HG03571 (cell line): ENCODE measurements around the gene LRP2.
"Not testable (repeated sequence)": the region's sequence is repeated elsewhere in the genome, so short reads cannot be mapped to it uniquely, and the experiment has no call there.

ENCODE experiments used
- ATAC-seq: cut with Tn5 transposase; IDR thresholded peaks from one replicate; pipeline ENCODE4 v1.9.1; 2021; ENCODE audit not compliant: unreplicated experiment

The LRP2 gene

DNA sequence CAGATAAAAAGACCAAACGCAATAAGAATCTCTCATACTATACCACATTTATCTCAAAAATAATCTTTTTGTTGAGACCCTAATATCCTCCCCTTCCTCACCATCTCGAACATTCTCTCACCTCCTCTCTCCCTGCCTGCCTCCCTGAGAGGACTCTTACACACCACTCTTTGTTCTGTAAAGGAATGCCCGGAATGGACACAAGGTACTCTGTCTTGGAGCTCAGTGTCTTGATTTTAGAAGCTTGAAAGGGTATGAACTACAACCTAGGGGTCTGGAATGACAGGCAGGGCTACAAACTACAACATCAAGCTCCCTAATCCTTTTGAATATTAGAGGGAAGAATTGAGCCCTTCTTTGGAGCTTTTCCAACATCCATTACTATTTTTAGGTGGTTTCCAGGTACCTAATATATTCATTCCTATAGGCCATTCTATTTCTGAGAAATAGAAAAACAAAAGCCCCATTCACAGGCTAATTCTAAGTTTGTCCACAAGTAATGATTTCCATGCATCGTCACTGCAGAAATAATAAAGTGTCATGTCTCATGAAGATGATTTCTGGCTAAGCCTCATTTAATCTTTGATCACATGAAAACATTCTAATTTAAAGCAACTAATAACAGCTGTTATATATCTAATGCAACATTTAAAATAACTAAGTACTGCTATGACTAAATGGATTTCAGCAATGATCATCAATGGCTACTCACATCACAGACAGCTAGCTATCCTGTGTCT lies 60.6 kb downstream of the LRP2 start:
- no peak for ATAC-seq

DNA sequence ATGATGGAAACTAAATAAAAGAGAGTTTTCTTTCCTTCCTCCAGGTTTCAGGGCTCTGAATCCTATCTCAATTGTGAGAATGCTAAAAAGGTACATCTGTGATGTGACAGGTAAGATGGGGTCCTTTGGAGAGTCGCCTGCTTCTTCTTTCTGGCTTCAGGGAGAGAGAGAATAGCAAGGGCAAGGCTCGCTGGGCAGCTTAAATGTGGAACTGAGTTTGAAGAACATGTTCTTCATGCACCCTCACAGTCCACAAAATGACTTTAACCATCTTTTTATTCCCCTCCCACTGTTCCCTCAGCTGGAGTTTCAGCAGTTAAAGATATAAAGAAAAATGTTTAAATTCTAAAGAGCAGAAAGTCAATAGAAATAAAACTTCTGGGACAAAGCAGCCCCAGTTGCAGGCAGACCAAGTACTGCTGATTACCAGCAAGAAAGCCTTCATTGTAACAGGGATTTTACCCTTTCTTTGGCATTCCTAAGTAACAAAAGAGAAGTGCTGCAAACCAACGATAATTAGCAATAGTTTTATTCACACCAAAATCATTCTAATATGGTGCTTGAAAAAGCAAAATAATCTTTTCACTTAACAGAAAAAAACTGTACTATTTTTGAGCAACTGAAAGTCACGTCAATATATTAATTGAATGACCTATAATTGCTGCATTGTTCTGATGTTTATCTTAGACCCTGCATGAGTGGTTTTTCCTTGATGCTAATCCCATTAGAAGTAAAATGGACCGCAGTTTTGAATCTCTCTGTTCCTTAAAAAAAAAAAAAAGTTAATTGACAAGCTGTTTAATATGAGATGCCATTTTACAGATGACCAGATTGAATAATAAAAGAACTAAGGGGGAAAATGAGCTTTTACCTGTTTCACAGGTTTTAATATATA lies 61.5 kb downstream of the LRP2 start:
- no peak for ATAC-seq

DNA sequence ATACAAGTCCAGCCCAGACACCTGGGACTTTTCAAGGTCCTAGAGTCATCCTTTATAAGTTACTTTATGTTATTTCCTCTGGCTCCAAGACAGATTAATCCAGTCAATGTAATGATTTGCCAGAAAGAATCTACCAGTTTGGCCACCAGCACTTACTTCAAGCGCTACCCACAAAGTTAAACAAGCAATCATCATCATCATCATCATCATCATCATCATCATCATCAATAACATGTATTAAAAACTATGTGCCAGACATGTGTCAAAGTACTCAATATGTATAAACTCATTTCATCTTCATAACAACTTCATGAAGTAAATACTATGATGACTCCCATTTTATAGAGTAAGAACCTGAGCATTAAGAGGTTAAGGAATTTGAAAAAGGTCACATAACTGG lies 64.3 kb downstream of the LRP2 start:
- ATAC-seq = no peak

DNA sequence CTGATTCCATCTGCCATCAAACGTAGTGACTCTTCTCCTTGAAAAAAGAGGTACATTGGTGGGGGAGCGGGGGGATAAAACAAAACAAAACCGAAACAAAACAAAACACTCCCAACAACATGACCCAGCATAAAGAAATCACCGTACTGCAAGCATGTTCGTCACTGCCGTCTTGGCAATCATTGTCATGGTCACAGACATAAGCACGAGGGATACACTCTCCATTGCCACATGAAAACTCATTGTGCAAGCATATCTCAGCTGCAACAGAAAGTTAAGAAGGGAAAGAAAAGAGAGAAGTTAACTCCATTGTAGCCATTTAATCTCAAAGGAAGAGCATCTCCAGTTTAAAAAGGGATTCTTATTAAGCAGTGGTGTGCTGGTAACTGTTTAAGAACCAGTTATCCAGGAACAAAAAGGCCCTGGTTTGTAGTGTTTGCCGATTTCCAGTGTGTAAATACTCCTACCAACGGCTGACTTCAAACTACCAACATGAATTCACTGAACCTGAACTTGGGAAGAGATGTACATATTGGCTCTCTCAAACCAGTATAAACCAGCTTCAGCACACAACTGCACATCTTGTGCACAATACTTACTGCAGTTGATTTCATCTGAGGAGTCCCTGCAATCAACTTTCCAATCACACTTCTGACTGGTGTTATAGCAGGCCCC lies 68.2 kb downstream of the LRP2 start:
- ATAC-seq = no peak

DNA sequence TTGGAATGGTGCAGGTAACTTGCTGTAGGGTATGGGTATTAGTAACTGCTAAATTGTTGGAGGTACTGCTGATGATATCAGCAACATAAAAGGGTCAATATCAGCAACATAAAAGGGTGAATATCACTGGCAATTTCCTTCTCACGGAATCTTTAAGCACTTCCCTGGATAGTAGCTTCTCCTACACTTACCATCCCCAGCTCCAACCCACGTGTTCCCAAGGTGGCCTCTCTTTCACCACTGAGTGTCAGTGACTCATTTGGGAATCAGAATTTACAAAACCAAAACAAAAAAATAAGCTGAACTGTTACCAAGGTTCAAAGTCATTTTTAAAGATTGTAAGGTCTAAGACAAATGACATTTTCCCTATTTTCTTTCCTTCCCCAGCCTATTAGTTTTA lies 70.8 kb downstream of the LRP2 start:
- no peak for ATAC-seq

DNA sequence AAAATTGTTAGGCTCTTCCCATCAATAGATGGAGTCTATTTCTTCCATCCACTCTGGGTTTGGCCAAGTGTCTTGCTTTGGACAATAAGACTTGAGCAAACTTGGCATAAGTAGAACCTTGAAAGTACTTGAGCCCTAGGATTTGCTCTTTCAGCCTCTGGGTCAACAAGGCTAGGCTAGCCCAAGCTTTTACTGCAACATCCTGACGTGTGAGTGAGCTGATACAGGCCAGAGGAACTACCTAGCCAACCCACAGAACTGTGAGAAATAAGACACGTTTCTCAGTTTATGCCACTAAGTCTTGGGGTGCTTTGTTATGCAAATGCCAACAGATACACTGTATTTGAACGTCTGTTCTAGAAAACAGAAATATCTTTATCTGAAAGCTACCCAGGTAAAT lies 71.9 kb downstream of the LRP2 start:
- no peak for ATAC-seq

DNA sequence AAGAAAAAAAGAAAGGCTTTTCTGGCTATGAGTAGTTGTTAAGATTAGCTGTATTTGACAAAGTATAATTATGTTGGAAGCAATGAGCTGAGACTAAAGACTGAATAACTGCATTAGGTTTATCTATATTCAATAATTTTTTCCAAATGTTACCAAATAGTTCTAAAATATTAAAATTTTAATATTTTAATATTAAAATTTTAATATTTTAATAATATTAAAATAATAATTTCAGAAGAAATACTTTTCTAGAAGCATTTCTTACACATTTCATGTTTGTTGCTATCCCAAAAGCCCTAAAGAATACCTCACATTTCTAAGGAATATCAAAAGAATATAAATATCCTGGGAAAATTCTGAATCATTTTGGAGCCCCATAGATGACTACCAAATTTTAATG lies 74.7 kb downstream of the LRP2 start:
- ATAC-seq = no peak

DNA sequence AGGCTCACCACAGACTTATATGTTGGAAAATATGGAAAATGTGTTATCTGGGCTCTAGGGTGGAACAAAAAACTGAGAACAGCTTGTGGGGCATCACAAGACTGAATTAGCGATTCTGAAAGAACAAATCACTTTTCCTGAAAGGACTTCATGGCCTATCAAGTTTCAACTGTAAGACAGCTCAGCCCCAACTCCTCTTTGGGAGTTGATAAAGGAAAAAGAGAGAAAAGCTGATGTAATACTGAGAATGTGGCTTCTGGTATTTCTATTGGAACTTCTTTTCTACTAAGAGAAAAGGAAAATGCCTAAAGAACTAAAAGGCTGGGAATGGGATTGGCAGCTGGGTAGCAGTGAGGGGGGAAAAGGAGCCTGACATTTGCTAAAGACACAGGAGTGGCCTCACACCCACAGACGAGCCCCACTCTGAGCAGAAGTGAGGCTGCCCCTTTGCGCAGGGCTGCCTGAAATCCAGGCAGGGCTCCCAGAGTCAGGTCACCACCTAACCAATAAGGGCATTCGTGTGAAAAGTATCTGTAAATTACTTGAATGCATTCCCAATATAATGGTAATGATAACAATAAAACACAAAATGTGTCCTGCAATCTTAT lies 75.6 kb downstream of the LRP2 start:
- no peak for ATAC-seq

DNA sequence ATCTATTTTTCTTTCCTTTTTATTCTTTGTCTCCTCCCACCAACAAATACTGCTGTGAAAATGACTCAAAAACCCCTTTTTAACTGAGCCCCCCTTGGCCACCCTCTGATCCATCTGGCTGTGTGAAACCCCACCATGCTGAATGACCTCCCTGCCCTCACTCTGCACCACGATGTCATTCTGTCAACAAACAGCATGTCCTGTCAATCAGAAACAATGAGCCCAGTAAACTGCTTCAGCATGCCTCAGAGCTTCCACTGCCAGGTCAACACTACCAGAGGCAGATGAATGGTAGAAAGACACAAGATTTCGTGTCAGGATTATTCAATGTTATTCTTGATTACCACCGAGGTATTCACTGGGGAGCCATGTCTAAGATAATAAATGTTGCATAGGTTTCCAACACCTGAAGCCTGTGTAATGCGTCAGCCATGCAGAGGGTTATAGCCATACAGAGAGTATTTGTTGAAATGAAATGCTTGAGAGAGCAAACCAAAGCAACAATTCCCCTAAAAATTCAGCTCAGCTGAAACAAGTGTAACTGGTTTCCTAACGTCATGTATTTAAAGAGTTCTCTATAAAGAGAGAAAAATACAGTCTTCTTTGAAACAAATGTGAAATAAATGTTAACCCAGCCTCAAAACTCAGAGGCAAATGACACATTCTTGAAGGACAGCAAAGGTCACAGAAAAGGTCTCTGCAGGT lies 76.7 kb downstream of the LRP2 start:
- no peak for ATAC-seq

DNA sequence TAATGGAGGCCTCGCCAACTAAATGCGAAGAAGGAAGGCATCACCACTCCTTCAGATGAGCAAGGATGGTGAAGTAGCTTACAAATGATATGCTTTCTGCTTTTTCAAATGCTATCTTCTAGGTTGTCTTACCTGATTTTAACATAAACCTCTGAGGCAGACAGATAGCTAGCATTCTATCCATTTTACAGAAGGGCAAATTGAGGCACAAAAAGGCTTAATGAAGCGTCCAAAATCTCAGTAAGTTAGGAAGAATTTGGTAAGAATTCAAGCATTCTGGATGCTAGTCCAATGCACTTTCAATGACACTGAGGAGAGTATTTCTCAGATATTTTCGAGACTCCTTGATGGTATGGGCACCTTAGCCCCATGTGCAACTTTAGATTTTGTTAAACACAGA lies 81.8 kb downstream of the LRP2 start:
- no peak for ATAC-seq

DNA sequence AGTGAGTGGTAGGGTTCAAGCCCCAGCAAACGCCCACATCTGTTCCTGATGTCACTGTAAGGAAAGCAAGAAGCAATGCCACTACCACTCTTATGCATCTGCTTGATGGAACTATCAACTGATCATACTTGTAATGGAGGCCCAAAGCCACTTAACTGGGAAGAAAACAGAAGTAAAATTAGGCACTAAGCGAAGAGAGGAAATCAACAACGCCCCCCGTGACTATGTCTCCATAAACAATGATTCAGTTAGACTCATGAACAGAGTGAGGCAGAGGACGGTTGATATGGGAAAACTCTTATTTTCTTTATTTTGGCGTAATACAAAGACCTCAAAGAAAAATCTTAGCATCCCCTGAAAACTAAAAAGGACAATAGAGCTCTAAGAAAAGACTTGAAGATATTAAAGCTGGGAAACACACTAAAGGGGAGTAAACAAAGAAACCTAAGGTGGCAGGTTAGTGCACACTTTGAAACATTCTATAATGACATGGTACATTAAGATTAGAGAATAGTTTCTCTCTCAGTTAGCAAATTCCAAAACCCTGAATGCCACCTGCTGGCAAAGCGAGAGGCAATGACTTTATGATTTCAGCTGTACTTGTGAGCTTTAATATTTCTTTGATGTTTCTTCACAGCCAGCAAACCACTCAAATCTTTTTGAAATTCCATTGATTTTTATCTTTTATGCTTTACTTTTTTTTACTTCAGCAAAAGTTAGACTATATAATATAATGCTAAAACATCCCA lies 86.5 kb downstream of the LRP2 start:
- ATAC-seq = no peak

DNA sequence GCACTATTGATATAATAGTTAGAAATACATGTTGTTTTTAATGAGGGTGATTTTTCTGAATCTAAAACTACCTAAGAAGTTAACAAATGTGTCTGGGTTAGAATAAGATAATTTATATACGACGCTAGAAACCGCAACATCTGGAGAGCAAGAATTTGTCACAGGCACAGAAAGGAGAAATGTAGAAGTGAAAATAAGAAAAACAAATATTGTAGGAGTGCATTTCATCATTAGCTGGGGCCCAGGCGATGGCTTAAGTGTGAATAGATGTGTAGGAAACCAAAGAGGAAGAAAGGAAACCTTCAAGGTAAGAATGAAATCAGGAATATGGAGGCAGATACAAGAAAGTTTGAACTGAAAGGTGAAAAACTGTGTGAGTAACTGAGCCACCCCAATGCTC lies 90.3 kb downstream of the LRP2 start:
- ATAC-seq = no peak

DNA sequence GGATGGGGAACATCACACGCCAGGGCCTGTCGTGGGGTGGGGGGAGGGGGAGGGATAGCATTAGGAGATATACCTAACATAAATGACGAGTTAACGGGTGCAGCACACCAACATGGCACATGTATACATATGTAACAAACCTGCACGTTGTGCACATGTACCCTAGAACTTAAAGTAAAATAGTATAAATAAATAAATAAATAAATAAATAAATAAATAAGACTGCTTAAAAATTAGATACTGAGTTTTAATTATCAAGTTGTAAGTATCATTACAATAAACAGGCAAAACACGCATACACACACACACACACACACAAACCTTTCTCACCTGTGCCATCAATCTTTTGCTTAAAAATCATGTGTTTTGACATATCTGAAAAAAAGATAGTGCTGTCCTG lies 91.8 kb downstream of the LRP2 start:
- not testable (repeated sequence) for ATAC-seq

DNA sequence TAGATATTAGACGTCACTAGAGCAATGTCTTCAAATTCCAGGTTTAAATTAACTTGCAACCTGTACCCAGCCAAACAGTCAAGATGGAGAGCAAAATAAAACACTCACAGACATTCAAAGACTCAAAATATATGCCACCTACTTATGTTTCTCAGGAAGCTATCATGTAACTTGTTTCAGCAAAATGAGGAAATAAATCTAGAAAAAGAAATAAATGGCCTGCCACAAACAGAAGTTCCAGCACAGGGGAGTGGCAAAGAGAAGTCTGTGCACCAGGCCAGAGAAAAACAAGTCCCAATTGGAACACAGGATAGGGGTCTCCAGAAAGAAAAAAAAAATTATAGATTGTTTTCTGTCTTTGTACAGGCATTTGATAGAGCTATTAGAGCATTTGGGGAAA lies 96.7 kb downstream of the LRP2 start:
- no peak for ATAC-seq

DNA sequence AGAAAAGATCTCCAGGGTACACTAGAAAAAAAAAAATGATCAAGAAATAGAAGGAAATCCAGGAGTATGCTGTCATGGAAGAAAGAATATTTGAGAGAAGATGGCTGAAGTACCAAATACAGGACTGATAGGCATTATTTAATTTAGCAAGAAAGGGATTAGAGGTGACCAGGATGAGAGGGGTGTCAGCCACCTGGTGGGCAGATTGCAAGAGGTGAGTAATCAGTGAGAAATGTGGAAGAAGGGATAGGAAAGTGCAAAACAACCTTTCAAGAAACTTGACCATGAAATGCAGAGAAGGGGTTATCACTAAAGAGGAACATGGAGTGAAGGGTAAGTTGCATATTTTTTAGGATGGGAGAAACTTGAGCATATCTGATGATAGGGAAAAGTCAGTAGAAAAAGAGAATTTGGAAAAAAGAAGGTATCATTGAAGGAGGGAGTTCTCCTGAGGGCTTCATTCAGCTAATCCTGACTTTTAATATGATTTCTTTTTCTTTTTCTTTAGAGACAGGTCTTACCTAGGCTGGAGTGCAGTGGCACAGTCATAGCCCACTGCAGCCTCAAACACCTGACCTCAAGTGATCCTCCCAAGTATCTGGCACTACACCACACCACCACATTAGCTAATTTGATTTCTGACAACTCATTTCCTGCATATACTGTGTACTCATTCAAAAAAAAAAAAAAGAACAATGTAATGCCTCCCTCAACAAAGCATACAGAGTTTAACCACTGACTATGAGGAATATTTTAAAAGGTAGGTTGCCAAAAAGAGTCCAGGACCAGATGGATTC lies 101.3 kb downstream of the LRP2 start:
- ATAC-seq = no peak

DNA sequence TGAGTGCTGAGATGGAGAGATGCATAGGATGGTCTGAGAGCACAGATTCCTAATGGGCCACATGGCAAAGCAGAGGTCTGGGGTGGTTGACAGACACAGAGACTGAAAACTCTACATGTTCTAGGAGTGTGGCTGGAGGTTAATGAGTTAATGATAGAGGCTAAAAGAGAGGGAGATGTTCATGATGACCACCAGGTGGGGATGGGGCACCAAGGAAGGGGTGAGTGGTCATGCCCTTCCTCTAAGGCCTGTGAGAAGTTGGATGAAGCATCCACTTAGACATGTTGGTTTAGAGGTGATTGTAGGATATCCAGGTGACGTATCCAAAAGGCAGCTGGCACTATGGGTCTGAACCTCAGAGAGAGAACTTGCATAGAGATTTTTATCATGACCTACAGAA lies 102.1 kb downstream of the LRP2 start:
- no peak for ATAC-seq

DNA sequence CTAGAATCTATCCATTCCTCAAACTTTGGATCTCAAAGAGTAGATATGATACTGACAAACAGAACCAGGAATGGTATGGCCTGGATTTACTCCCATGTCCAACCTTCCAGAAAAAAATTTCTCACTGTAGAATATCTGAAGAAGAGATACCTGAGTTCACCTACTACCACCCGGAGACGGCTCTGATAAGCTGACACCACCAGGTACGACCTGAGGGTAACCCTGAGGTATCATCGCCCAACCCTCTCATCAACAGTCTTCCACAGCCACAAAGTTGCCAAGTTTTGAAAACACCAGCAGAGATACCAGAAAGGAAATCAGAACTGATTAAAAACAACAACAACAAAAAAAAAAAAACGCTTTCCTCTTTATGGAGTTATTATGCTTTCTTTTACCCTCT lies 102.9 kb downstream of the LRP2 start:
- no peak for ATAC-seq

DNA sequence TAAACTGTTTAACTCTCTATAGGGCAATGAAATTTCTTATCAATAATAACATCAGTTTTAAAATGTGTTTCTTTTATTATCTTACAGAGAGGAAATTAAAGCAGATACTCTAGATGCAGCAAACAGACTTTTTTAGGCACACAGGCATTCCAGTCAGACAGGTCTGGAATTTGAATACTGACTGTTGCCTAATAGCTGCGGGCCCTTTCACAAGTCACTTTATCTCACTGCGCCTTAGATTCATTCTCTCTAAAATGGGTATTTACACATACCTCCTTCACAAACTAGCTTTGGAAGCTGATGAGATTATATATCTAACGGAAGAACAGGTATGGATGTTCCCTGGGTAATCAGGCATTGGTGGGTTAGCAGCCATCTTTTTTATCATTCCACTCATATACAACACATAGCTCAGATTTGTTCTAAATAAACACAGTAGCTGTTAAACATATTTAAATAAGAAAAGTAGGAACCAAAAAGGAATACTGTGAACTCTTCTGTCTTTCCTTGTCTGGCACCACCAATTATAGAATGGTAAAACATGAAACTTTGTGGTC lies 104.2 kb downstream of the LRP2 start:
- no peak for ATAC-seq

DNA sequence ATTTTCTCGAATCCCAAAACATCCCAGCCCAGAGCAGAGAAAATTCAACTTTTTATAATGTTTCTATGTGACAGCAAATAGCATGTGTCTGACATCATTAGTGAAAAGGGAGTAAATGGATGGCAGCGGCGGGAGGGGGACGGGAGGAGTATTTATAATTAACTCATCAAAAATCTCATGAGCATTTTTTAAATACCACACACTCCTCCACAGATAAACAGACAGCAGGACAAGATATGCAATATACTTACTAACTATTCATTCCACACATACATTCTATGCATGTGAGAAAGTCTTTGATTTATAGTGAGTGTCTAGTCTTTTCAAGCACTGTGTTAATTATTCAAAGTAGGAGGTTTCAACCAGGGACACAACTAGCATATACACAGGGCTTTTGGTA lies 107.6 kb downstream of the LRP2 start:
- ATAC-seq = no peak
